PC-3 (cell line): ENCODE results near the gene IL18RAP.

Source experiments
- EZH2 ChIP-seq: fragments of 300-600 bp; sonication (generic); IDR thresholded peaks from one replicate; pipeline ENCODE4 v1.6.1; 2017; ENCODE audit warnings: antibody characterized with exemption, mild to moderate bottlenecking, low read length; ENCODE audit not compliant: unreplicated experiment
- TF ChIP-seq, protein P1 (sequence below): fragments of 300-600 bp; sonication (generic); conservative IDR thresholded peaks from 2 replicates; pipeline ENCODE4 v1.5.1; 2017; ENCODE audit warnings: antibody characterized with exemption, low read depth, mild to moderate bottlenecking, low read length

GRCh38 chr2:102453501-102453900 is 30.5 kb downstream of the IL18RAP start:
- TF ChIP-seq, protein P1, sequence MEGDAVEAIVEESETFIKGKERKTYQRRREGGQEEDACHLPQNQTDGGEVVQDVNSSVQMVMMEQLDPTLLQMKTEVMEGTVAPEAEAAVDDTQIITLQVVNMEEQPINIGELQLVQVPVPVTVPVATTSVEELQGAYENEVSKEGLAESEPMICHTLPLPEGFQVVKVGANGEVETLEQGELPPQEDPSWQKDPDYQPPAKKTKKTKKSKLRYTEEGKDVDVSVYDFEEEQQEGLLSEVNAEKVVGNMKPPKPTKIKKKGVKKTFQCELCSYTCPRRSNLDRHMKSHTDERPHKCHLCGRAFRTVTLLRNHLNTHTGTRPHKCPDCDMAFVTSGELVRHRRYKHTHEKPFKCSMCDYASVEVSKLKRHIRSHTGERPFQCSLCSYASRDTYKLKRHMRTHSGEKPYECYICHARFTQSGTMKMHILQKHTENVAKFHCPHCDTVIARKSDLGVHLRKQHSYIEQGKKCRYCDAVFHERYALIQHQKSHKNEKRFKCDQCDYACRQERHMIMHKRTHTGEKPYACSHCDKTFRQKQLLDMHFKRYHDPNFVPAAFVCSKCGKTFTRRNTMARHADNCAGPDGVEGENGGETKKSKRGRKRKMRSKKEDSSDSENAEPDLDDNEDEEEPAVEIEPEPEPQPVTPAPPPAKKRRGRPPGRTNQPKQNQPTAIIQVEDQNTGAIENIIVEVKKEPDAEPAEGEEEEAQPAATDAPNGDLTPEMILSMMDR: no peak
- TF ChIP-seq EZH2: no peak
